HFFc6 (cell line): ENCODE data around the gene PTPRN2. TPM values are rescaled to one million over a fixed set of nuclear protein-coding genes. Genes with fewer than 3 reads are reported as not detected.

Experiments used
- DNase-seq: peaks from one replicate; pipeline ENCODE4 v3.0.0-alpha.2; 2018
- H3K27ac Mint-ChIP-seq: 2 replicates; pipeline ENCODE4 v1.8.0; 2020; ENCODE audit warnings: mild to moderate bottlenecking, mixed read lengths
- H3K27me3 Mint-ChIP-seq: 2 replicates; pipeline ENCODE4 v1.8.0; 2021; ENCODE audit warnings: mild to moderate bottlenecking, moderate library complexity, mixed read lengths; ENCODE audit not compliant: insufficient read depth
- H3K36me3 Mint-ChIP-seq: 2 replicates; pipeline ENCODE4 v1.8.0; 2021; ENCODE audit warnings: low read depth, mixed read lengths
- H3K4me1 Mint-ChIP-seq: 2 replicates; pipeline ENCODE4 v1.8.0; 2020; ENCODE audit warnings: low read depth, mixed read lengths
- H3K4me3 Mint-ChIP-seq: 2 replicates; pipeline ENCODE4 v1.8.0; 2020; ENCODE audit warnings: mild to moderate bottlenecking, moderate library complexity, mixed read lengths
- H3K9me3 Mint-ChIP-seq: 2 replicates; pipeline ENCODE4 v1.8.0; 2020; ENCODE audit warnings: mild to moderate bottlenecking, mixed read lengths
- CTCF ChIP-seq: fragments of 200-600 bp; sonication (generic); IDR thresholded peaks from 2 replicates; pipeline ENCODE4 v1.5.0; 2021; ENCODE audit warnings: antibody characterized with exemption, mild to moderate bottlenecking
- total RNA-seq, 6 experiments: library from RNA; stranded (reverse); fragmentation: NEBNext Ultra II Directional; extraction: Animal tissue kit (Norgen Biotek cat#: 25700); gene quantifications; 2 replicates in 1 of 6; 3 replicates in 5 of 6; pipeline ENCODE4 v1.2.3, GENCODE V29; 2021

The PTPRN2 gene
- total RNA-seq, 6 experiments from 2014 or later: 0.05 to 0.27 (median 0.23) TPM

- Mint-ChIP-seq H3K27ac (no peak overlapping the region), H3K36me3 (no peaks in the 10 kb centered on the region; the same call in 1 of the 2 replicates), H3K4me1 (no peaks in the 10 kb centered on the region), H3K4me3 (no peak overlapping the region), H3K27me3 (no peaks in the 10 kb centered on the region), H3K9me3 (no peaks in the 10 kb centered on the region)
- TF ChIP-seq CTCF: no peak
- DNase-seq: no peak
Observed at GRCh38 chr7:158602041-158602440, 14.4 kb upstream of the PTPRN2 start.

GRCh38 chr7:158601090-158601489, 13.5 kb upstream of the PTPRN2 start:
- no peak for TF ChIP-seq CTCF
- no peak overlapping the region for H3K27ac Mint-ChIP-seq
- H3K9me3 Mint-ChIP-seq: no peaks in the 10 kb centered on the region
- no peak for DNase-seq
- no peak overlapping the region for H3K4me3 Mint-ChIP-seq
- H3K27me3 Mint-ChIP-seq: no peaks in the 10 kb centered on the region
- H3K36me3 Mint-ChIP-seq: no peaks in the 10 kb centered on the region; the same call in 1 of the 2 replicates
- H3K4me1 Mint-ChIP-seq: no peaks in the 10 kb centered on the region

- no peaks in the 10 kb centered on the region for H3K9me3 Mint-ChIP-seq
Observed at GRCh38 chr7:158596745-158597144, 9.1 kb upstream of the PTPRN2 start.

GRCh38 chr7:158596309-158596708, 8.7 kb upstream of the PTPRN2 start:
- Mint-ChIP-seq H3K36me3 (no peaks in the 10 kb centered on the region; the same call in 1 of the 2 replicates), H3K4me3 (no peak overlapping the region), H3K9me3 (no peaks in the 10 kb centered on the region), H3K27me3 (no peaks in the 10 kb centered on the region), H3K4me1 (no peaks in the 10 kb centered on the region), H3K27ac (no peak overlapping the region)
- no peak for TF ChIP-seq CTCF
- DNase-seq: no peak

More at GRCh38 chr7:158596745-158597144, 9.1 kb upstream of the PTPRN2 start:
- H3K4me1 Mint-ChIP-seq: no peaks in the 10 kb centered on the region
- H3K27me3 Mint-ChIP-seq: no peaks in the 10 kb centered on the region
- H3K36me3 Mint-ChIP-seq: no peaks in the 10 kb centered on the region; the same call in 1 of the 2 replicates
- H3K4me3 Mint-ChIP-seq: no peak overlapping the region
- no peak for TF ChIP-seq CTCF
- DNase-seq: no peak
- H3K27ac Mint-ChIP-seq: no peak overlapping the region

- Mint-ChIP-seq H3K36me3 (no peaks in the 10 kb centered on the region), H3K27ac (no peak overlapping the region), H3K27me3 (no peaks in the 10 kb centered on the region), H3K4me1 (no peaks in the 10 kb centered on the region), H3K9me3 (no peaks in the 10 kb centered on the region), H3K4me3 (no peak overlapping the region)
- TF ChIP-seq CTCF: no peak
- DNase-seq: no peak
Observed at GRCh38 chr7:158595068-158595467, 7.4 kb upstream of the PTPRN2 start.

GRCh38 chr7:158592541-158592940, 4.9 kb upstream of the PTPRN2 start:
- Mint-ChIP-seq H3K9me3 (no peaks in the 10 kb centered on the region), H3K4me1 (no peaks in the 10 kb centered on the region), H3K36me3 (no peaks in the 10 kb centered on the region), H3K4me3 (no peak overlapping the region), H3K27ac (no peak overlapping the region), H3K27me3 (no peaks in the 10 kb centered on the region; the same call in 1 of the 2 replicates)
- DNase-seq: no peak
- TF ChIP-seq CTCF: no peak
